GM19372 (cell line): ENCODE data around the gene SNX18.

Experiments
- ATAC-seq: cut with Tn5 transposase; IDR thresholded peaks from one replicate; pipeline ENCODE4 v1.9.1; 2021; ENCODE audit warnings: mild to moderate bottlenecking, low read depth, moderate library complexity; ENCODE audit not compliant: unreplicated experiment

SNX18 gene

DNA sequence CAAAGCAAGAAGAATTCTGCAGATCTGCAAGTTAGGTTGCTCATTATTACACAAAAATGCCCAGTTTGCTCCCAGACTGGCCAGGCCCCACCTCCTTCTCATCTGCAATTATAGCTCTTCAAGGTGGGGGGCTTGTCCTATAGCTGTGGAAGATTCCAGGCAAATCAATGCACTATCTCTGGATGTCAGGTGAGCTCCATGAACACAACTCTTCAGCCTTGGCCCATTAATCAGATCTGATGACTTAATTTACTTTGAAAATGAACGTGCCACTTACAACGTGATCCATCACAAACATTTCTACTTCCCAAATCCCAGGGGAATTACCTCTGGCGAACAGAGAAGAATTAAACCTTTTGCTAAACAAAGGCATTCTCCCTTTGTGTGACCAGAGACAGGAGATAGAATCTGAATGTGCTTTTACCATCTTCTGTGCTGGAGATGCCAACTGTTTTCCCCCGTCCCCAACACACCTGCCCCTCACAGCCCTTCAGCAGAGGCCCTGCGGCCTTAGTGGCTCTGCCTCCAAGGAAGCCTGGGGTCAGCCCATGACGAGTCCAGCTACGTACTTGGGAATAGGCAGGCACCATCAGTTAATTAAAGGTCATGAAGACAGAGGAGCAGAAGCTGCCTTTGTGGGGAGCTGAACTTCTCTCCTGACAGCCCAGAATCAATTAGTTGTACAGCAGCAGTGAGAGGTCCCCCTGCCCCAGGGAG lies 60.5 kb downstream of the SNX18 start:
- ATAC-seq: no peak

DNA sequence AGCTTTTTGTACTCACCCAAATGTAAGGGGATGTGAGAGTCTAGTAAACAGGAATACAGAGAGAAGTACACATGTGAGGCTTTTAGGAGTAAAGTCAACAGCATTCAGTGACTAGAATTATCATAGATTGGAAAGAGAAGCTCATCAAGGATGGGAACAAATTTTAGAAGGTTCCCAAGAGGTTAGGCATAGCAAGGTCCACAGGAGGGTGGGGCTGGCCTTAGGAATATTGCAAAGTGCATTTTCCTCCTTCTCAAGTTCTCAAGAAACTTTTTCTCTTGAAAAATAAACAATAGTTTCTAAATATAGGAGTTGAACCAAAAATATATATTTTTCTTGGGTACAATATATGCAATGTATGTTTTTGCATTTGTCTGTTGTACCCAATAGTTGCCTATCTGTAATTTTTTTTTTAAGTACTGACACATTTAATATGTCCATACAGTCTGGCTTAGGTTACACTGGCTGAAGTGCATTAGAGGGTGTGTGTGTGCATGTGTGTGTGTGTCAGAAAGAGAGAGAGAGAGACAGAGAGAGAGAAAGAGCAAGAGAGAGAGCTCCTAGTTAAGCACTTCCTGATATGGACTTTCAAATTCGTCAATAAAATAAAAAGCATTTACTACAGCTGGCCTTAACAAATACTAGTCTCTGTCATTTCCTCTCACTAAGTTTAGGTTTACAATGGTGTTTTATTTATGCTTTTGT lies 62.2 kb downstream of the SNX18 start:
- ATAC-seq: no peak

DNA sequence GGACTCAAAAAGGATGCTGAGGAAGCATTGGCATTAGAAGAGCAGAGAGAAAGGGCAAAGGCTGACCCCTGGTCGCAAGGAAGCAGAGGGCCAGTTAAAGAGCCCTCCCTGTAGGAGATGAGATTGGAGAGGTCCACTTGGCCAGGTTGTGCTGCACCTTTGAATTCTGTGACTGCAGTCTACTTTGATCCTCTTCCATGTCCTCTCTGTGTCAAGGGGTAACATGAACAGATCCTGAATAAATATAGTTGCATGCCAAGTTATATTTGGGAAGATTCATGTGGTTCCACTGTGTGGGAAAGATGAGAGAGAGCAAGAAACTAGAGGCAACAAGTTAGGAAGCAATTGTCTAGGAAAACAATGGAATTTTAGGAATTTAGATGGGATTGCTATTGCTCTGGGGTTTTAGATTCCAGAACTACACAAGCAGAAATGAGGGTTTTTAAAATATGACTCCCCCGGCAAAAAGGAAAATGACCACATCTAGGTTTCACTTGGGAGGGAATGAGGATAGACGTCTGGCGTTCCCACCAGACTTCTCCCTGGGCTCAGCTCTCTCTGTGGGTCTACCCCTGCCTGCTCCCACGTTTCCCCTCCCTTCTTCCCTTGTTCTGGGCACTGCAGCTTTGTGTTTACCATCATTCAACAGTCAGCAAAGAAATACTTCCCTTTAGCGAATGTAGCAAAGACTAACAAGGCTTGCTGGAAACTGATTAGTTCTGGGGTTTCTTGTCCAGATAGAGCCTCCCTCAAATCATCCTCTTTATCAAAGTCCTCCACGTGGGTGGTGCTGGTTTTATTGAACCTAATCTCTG lies 63.6 kb downstream of the SNX18 start:
- ATAC-seq: no peak

DNA sequence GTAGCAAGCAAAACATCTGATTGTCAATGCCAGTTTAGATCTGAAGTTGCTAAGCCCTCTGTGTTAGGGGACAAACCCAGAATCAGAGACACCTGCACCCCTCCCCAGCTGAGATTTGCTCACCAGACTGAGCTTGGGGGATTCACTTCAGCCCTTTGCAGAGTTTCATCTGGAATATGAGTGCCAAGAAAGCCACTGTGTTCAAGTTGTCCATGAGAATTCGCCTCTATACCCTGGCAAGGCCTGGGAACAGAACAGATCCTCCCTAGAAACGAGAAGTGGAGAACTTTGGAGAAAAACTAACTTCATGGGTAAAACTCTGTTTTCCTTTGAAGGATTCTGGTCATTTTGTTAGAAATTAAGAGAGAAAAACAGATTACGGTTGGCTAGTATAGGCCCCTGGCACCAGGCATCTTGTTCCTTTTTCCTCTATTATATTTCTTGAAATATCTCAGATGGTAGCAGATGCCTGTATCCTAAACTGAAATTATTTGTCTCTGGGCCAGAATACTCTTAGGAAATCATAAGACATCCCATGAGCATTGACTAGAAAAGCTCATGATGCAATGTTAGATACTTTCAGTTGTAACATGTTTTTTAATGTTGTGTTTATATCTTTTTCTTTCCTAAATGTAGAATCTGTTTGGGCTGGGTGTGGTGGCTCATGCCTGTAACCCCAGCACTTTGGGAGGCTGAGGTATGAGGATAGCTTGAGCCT lies 64.4 kb downstream of the SNX18 start:
- no peak for ATAC-seq

DNA sequence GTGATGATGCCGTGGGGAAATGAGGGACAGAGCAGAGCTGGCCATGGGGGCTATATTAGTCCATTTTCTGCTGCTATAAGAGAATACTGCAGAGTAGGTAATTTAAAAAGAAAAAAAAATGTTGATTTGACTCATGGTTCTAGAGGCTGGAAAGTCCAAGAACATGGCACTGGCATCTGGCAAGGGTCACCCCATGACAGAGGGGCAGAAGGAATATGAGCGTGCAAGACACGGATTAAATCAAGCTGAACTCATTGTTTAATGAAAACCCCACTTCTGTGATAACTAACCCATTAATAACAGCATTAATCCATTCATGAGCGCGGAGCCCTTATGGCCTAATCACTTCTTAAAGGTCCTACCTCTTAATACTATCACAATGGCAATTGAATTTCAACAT lies 68.8 kb downstream of the SNX18 start:
- ATAC-seq: no peak

DNA sequence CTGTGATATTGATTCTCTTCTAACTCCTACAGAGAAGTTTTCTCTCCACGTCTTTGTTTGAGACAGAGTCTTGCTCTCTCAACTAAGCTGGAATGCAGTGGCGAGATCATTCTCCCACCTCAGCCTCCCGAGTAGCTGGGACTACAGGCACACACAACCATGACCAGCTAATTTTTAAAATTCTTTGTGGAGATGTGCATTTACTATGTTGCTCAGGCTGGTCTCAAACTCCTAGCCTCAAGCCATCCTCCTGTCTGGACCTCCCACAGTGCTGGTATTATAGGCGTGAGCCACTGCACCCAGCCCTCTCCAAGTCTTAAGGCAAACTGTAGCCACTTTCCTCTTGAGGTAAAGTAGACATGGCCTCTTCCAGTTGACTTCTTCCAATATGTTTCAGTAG lies 72.2 kb downstream of the SNX18 start:
- no peak for ATAC-seq

DNA sequence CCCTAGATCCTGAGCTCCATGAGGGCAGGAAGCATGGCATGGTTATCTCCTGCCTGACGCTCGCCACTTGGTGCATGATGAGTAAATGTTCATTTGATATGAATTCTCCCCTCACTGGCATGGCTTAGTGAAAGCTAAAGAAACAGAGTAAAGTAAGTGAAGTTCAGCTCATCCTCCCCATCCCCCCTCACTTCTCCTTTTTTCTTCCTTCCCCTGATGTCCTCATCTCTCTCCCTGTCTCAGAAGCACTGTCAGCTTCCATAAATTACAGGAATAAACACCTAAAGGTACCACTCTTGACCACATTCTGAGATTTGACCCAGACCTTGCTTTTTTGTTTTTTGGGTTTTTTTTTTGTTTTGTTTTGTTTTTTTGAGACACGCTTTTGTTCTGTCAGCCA lies 73.3 kb downstream of the SNX18 start:
- no peak for ATAC-seq

DNA sequence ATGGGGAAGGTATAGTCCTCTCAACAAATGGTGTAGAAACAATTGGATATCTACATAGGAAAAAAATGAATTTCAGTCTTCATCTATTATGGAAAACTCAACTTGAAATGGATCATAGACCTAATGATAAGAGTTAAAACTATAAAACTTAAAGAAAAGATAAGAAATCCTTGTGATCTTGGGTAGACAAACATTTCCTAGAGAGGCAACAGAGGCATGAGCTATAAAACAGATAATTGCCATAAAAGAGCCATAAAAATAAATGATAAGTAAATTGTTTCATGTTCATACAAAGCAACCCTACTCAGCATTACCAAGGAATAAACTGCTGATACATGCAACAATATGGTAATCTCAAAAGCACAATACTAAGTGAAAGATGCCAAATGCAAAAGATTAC lies 76.2 kb downstream of the SNX18 start:
- ATAC-seq: no peak

DNA sequence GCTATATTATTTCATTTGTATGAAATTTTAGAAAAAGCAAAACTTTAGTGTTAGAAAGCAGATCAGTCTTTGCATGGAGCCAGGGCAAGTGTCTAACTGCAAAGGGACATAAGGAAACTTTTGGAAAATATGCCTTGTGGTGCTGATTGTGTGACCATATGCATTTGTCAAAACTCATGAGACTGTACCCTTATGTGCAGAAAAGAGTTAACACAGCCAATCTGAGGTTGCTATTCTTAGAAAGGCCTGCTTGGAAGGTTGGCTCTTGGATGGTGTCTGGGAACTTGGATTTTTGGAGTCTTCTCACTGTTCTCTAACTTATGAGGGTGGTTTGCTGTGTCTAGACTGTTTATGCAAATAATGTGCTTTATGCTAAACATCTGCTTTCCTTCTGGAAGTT lies 76.6 kb downstream of the SNX18 start:
- ATAC-seq: no peak

DNA sequence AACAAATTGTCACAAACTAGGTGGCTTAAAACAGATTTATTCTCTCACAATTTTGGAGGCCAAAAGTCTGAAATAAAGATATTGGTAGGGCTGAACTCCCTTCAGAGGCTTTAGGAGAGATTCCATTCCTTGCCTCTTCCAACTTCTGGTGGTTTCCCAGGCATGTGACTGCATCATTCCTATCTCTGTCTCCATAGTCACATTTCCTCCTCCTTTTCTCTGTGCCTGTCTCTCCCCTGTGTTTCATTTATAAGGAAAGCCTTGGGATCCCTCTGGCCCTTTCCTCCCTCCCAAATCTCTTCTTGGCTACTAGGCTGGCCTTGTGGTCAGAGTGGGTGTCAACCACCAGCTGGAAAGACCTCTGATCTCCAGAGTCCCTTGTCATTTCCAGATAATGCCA lies 78.2 kb downstream of the SNX18 start:
- no peak for ATAC-seq
